ENCODE results near the gene B4GALNT1.
A peak's percentile ranks its signal among the peaks of the same experiment; 100 is the strongest.
"Not testable (repeated sequence)": the region's sequence is repeated elsewhere in the genome, so short reads cannot be mapped to it uniquely, and the experiment has no call there.

The B4GALNT1 gene

DNA sequence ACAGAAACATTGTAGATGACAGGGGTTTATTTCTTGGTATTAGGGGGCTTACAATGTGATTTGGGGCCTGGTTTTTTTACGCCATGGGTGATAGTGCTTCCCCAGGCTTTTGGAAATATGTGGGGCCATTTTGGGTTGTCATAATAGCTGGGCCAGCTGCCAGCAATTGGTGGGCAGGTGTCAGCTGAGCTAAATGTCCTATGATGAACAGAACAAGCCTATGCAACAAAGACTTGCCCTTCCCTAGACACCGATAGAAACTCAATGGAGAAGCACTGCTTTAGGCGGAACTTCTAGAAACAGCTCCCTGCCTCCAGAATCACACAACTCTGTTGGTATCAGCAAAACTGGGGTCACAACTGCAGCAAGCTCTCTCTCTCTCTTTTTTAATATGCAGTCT, 5.1 kb upstream of the B4GALNT1 start:
- DNase-seq (ENCODE audit: low spot score) (no peak), FAIRE-seq (no peak)

DNA sequence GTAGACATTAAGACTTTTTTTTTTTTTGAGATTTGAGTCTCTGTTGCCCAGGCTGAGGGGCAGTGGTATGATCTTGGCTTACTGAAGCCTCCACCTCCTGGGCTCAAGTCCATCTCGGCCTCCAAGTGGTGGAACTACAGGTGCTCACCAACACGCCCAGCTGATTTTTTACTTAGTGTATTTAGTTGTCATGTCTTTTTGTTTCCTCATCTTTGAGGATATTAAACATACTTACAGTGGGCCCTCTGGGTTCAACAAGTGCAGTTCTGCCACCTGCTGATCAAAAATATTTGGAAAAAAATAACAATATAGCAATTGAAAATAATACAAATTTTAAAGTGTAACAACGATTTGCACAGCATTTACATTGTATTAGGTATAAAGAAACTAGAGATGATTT, 4.4 kb upstream of the B4GALNT1 start:
- no peak for FAIRE-seq
- peak; percentile 2 for DNase-seq (ENCODE audit: low spot score)

GRCh38 chr12:57636731-57637130, 3.7 kb upstream of the B4GALNT1 start:
- not testable (repeated sequence) for DNase-seq (ENCODE audit: low spot score); FAIRE-seq

GRCh38 chr12:57632073-57632957, 686 bp downstream of the B4GALNT1 start:
- FAIRE-seq = no peak
- peak; percentile 41 for DNase-seq (ENCODE audit: low spot score)

GRCh38 chr12:57631566-57632072, 1.4 kb downstream of the B4GALNT1 start:
- DNase-seq (ENCODE audit: low spot score) = no peak
- FAIRE-seq = no peak

DNA sequence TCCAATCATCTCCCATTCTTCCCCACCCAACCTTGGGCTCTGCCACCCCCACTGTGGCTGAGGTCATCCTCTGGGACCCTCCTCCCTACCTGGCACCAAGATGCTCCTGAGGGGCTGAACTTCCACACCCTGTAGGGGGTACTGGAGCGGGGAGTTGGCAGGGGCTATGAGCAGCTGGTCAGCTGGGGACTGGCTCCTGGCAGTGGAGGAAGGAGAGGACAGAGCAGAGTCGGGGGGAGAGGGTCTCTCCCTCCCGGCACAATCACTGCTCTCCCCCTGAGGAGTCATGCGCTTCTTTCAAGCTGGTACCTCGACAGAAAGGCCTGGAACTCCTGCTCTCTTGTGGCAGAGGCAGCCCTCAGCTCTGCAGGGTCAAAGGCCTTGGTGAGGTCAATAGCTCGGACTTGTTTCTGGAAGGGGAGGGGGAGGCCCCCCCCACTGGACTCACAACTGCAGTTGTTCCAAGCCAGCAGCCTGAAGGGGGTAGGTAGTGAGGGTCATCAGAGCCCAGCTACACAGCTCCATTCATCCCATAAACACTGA, 2.0 kb downstream of the B4GALNT1 start:
- DNase-seq (ENCODE audit: low spot score) (no peak), FAIRE-seq (no peak)

DNA sequence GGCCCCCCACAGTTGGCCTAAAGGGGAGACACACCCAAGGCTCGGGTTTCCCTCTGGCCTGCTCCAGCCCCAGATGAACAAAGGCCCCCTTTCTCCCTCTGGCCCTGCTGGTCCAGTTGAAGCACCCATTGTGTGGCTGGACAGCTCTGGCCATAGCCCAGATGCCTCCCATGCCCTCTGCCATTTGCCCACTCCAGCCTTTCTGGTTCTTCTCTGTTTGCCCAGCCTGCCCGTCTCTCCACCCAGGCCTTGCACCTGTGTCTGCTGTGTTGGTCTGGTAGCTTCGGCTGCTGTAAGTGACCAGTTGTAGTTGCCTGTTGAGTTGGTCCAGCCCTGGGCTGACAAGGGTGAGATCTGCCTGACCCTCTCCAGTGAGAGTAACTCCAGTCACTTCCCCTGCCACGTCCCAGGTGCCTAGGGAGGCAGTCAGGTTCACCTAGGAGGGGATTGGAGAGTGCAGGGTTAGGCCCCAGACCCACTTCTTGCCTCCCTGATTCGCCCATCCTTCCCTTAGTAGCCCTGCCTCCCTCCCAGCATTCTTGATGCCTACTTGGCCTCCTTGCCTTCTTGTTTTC, 3.0 kb downstream of the B4GALNT1 start:
- DNase-seq (ENCODE audit: low spot score) = no peak
- no peak for FAIRE-seq

GRCh38 chr12:57628280-57629191, 4.5 kb downstream of the B4GALNT1 start:
- DNase-seq (ENCODE audit: low spot score) = no peak
- FAIRE-seq = no peak

DNA sequence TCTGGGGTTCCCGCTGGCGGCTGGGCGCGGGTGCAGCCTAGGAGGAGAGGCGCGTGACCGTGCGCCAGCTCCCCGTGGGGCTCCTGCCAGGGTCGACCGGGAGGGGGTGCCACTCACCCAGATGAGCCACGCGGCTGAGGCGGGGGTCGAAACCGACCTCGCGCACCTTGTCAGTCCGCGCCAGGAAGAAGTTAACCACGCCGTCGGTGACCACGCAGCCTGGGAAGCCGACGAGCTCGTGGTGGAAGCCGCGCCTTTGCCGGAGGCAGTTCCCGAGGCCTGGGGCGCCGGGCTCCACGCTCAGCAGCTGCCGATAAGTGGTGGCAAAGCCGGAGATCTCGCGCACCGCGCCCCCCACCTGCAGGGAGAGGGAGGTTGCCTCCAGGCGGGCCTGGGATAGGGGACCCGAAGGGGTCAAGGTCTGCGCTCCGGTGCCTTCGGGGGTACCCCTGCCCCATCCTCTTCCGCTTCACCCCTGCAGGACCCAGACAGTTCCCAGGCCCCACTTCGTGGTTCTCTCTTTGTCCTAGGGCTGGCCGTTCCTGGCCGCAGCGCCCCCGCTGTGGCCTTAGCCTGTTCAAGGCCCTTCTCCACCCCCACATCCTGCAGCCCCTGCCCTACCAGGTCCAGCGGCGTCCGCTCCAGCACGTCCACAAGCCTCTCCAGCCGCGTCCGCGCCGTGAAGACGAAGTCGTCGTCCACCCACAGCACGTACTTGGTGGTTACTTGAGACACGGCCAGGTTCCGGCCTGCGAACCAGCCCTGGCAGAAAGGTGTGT, 5.3 kb downstream of the B4GALNT1 start:
- FAIRE-seq = no peak
- DNase-seq (ENCODE audit: low spot score) = no peak

GRCh38 chr12:57626921-57627445, 6.0 kb downstream of the B4GALNT1 start:
- FAIRE-seq = no peak

DNA sequence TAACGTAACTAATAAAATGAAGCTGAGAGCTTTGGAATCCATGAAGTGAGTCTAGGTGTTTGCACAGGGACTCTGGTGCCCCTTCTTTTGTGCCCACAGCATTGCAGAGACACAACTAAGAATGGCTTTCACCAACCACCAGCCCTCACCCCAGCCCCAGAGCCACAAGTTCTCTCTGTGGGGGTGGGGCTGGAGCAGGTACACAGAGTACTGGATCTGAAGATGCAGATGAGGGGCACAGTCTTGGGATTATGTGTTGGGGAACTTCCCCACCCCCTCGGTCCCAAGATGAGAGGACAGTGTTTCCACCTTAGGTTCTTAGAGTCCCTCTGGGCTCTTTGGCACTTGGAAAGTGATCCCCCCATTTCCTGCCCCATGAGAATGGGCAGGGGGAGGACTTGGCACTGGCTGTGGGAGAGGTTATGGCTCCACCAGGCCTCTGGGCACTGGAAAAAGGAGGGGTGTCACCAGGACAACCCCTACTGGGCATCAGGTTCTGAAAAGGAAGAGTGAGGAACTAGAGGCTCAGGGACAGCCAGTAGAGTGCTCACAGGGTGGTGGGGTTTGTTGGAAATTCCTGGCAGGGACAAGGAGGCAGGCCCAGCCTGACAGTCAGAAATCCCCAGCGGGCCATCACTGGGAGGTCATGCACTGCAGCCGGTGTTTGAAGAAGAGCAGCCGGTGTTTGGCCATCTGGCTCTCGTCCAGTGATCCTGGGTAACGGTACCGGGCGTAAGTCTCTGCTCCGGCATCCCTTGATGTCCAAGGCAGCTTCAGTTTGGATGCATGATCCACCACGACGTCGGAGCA, 6.7 kb downstream of the B4GALNT1 start:
- FAIRE-seq (no peak), DNase-seq (ENCODE audit: low spot score) (no peak)

More at GRCh38 chr12:57626921-57627445, 6.0 kb downstream of the B4GALNT1 start:
- no peak for DNase-seq (ENCODE audit: low spot score)

- FAIRE-seq (no peak), DNase-seq (ENCODE audit: low spot score) (no peak)
Observed at GRCh38 chr12:57625261-57626032, 7.6 kb downstream of the B4GALNT1 start.

DNA sequence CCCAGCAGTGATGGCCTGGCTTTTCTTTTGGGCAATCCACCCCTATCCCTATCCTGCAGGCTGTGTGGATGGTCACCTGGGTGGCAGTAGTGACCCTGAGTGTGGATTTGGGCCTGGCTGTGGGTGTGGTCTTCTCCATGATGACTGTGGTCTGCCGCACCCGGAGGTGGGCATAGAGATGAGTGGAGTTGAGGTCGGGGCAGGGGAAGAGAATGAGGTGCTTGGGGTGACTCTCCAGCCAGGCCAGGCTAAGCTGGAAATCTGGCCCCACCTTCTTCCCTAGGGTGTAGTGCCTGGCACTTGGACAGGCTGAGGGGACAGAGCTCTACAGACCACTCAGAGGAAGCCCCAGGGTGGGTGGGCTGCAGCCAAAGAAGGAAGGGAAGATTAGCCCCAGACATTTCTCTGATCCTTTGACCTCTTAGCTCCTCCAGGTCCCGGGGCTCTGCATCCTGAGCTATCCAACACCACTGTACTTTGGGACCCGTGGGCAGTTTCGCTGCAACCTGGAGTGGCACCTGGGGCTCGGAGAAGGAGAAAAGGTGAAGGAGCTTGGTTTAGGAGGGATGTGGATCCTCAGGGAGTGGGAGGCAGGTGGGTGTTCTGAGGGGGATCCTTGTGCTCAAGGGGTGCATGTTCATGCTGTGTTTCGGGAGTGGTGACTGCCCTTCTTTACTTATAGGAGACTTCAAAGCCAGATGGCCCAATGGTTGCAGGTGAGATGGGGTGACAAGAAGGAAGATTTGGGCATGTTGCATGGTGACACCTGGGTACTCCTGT, 8.4 kb downstream of the B4GALNT1 start:
- no peak for DNase-seq (ENCODE audit: low spot score)
- FAIRE-seq = no peak

GRCh38 chr12:57623811-57624390, 9.1 kb downstream of the B4GALNT1 start:
- DNase-seq (ENCODE audit: low spot score) (no peak), FAIRE-seq (no peak)

DNA sequence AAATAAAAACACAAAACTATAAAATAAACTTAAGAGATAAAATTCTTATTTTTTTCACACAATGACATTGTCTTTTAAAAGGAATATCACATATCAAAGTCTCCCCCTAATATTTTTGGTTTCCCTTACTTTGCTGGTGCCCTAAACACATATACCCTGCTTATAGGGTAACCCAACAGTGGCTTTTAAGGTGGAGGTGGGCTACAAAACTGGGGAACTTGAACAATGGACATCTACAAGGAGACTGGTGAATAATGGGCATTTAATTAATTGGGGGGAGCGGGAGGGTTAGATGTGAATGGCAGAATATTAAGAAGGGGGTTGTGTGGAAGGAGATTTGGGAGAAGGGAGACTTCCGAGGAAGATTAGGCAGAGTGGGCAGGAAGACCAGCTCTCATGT, 9.6 kb downstream of the B4GALNT1 start:
- DNase-seq (ENCODE audit: low spot score) (no peak), FAIRE-seq (no peak)

DNA sequence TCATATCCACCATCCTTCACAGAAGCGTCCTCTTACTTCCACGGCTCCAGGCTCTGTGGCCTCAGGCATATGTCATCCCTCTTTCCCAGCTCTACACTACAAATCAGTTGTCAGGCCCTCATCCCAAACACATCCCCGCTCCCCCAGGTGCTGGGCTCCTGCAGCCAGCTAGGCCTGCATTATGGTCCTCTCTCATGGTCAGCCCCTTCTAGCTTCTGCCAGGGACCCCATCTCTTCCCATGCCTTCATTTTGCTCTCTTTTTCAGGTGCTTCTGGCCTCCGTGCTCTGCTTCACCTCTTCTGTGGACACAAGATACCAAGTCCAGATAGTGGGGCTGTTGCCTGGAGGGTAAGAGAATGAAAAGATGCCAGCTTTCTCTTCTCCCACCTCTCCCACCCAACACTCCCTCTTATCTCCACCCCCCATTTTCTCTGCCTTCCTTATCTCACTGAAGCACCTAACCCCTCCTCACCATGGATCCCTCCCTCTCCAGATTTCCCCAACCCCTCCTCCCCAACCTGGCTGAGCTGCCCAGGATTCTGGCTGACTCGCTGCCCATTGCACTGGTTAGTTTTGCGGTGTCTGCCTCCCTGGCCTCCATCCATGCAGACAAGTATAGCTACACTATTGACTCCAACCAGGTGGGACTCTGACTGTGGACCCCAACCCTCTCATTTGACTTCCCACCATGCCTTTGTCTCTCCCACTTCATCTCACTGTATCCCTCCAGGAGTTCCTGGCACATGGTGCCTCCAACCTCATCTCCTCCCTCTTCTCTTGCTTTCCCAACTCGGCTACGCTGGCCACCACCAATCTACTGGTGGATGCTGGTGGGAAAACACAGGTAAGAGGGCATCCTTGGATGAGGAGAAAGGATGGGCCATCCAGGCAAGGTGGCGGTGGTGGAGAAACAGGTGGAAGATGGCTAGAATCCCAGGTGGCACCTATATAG, 10.4 kb downstream of the B4GALNT1 start:
- DNase-seq (ENCODE audit: low spot score) (no peak), FAIRE-seq (no peak)

Measured in urothelium cell line (cell line).